Measurements from ENCODE around the gene FOXP3. TPM values are rescaled to one million over a fixed set of nuclear protein-coding genes. Genes with fewer than 3 reads are reported as not detected.
A peak's percentile ranks its signal among the peaks of the same experiment; 100 is the strongest.

FOXP3 gene
- total RNA-seq, 4 donors from 2014 or later: not detected

DNA sequence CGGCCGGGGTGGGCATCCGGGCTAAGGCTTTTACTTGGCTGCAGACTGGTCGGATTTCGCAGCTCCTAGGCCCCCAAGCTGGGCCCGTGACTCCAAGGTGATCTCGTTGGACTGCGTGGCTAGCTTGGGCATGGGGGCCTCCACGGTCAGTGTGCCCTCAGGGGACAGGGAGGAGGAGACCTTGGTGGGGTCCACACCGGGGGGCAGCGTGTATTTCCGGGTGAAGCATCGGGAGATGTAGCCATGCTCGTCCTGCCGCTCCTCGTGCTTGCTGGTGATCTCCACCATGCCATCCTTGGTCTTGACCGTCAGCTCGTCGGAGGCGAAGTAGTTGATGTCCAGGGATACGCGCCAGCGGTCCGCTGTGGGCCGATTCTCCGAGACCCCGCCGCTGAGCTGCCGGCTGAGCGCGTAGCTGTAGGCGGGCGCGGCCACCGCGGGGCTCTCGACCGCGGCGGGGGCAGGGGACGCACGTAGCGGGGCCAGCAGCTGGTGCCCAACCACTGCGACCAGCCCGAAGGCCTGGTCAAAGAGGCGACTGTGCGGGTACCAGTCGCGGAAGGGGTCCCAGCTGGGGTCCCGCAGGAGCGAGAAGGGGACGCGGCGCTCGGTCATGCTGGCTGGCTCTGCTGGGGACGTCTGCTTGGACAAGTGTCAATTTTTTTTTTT lies 30.5 kb downstream of the FOXP3 start:
- intact Hi-C loops (cut with DNase I; ENCODE audit: low total_unique reads): no loop called here
- no peak for DNase-seq
- WGBS, 2 donors (ENCODE audit: low coverage in 1 of 2): 85% methylated on average over 55 of the region's 56 CpGs; no CpG with 5 or more reads in 1 of the 2 donors
- Histone ChIP-seq H3K36me3 (no peaks in the 10 kb centered on the region), H3K4me1 (peaks cover 0 to 11% (median 2%) of the 10 kb centered on the region in 4 donors), H3K27ac (no peak overlapping the region), H3K4me3 (no peak overlapping the region), H3K9me3 (no peaks in the 10 kb centered on the region), H3K27me3 (no peaks in the 10 kb centered on the region)
- TF ChIP-seq POLR2AphosphoS5 (IDR thresholded peaks at IDR 0.05): no peak
- no peak for TF ChIP-seq EP300 (IDR thresholded peaks at IDR 0.05; ENCODE audit: low read depth)
- no peak for TF ChIP-seq POLR2A (IDR thresholded peaks at IDR 0.05)
- TF ChIP-seq, protein P1, sequence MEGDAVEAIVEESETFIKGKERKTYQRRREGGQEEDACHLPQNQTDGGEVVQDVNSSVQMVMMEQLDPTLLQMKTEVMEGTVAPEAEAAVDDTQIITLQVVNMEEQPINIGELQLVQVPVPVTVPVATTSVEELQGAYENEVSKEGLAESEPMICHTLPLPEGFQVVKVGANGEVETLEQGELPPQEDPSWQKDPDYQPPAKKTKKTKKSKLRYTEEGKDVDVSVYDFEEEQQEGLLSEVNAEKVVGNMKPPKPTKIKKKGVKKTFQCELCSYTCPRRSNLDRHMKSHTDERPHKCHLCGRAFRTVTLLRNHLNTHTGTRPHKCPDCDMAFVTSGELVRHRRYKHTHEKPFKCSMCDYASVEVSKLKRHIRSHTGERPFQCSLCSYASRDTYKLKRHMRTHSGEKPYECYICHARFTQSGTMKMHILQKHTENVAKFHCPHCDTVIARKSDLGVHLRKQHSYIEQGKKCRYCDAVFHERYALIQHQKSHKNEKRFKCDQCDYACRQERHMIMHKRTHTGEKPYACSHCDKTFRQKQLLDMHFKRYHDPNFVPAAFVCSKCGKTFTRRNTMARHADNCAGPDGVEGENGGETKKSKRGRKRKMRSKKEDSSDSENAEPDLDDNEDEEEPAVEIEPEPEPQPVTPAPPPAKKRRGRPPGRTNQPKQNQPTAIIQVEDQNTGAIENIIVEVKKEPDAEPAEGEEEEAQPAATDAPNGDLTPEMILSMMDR (IDR thresholded peaks at IDR 0.05): no peak
- in situ Hi-C loops (cut with MboI; ENCODE audit: low pct_ligation_motif_present in 1 of 4, low pct_unique_long_range_greater_than_20kb in 1 of 4, low sequenced_read_pairs in 3 of 4): no loop called here

DNA sequence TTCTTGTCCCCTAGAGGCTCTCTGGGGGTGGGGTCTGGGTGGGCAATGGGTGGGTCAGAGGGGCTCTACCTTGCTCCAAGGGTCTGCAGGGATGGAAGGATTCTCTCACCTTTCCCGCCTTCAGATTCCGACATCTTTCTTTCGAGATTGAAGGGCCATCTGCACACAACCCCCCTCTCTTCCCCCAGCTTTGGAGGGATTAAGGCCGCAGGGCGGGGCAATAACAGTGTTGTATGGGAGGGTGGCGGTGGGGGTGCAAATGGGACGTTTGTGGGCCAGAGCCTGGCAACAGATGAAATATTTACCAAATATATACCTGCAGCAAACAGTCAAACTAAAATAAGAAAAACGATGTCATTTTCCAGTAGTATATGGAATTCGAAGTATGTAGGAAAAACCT lies 31.3 kb downstream of the FOXP3 start, which contains the start of gene CACNA1F:
Gene CACNA1F, minus strand, starts transcription at position 165 of the 400 bp plus-strand sequence. Its CDS starts 31 bp downstream, at position 134.
- in situ Hi-C loops (cut with MboI; ENCODE audit: low pct_ligation_motif_present in 1 of 4, low pct_unique_long_range_greater_than_20kb in 1 of 4, low sequenced_read_pairs in 3 of 4): no loop called here
- Histone ChIP-seq H3K36me3 (no peaks in the 10 kb centered on the region), H3K27ac (no peak within 1 kb of the TSS), H3K4me3 (no peak within 1 kb of the TSS), H3K27me3 (no peaks in the 10 kb centered on the region), H3K4me1 (peaks cover 0 to 11% (median 2%) of the 10 kb centered on the region in 4 donors), H3K9me3 (no peaks in the 10 kb centered on the region)
- no peak for TF ChIP-seq POLR2AphosphoS5 (IDR thresholded peaks at IDR 0.05)
- TF ChIP-seq POLR2A (IDR thresholded peaks at IDR 0.05): no peak
- TF ChIP-seq, protein P1 (IDR thresholded peaks at IDR 0.05): no peak
- no peak for TF ChIP-seq EP300 (IDR thresholded peaks at IDR 0.05; ENCODE audit: low read depth)
- 76% methylated on average over 9 of the region's 9 CpGs; no CpG with 5 or more reads in 1 of the 2 donors for WGBS, 2 donors (ENCODE audit: low coverage in 1 of 2)
- no peak for DNase-seq
- intact Hi-C loops (cut with DNase I; ENCODE audit: low total_unique reads): no loop called here

DNA sequence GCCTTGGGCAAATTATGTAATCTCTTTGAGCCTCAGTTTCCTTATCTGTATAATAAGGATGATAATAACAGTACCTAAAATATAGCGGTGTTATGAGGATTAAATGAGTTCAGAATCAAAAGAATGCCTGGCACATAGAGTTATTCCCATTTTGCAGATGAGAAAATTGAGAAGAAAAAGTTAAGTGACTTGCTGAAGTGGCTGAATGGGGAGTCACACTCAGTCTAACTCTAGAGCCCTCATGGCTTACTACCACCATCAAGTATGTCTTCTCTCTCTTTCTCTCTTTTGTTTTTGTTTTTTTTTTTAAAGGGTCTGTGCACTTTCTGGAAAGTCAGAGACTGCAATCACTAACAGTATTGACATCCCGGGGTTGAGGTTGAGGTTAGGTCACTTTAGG lies 32.0 kb downstream of the FOXP3 start:
- Histone ChIP-seq H3K27me3 (no peaks in the 10 kb centered on the region), H3K27ac (no peak overlapping the region), H3K36me3 (no peaks in the 10 kb centered on the region), H3K4me3 (no peak overlapping the region), H3K9me3 (no peaks in the 10 kb centered on the region), H3K4me1 (peaks cover 0 to 11% (median 2%) of the 10 kb centered on the region in 4 donors)
- in situ Hi-C loops (cut with MboI; ENCODE audit: low pct_ligation_motif_present in 1 of 4, low pct_unique_long_range_greater_than_20kb in 1 of 4, low sequenced_read_pairs in 3 of 4) (no loop called here), intact Hi-C loops (cut with DNase I; ENCODE audit: low total_unique reads) (no loop called here)
- no peak for DNase-seq
- TF ChIP-seq POLR2A (IDR thresholded peaks at IDR 0.05) (no peak), EP300 (IDR thresholded peaks at IDR 0.05; ENCODE audit: low read depth) (no peak), POLR2AphosphoS5 (IDR thresholded peaks at IDR 0.05) (no peak)
- TF ChIP-seq, protein P1 (IDR thresholded peaks at IDR 0.05): no peak
- WGBS, 2 donors (ENCODE audit: low coverage in 1 of 2): 72 to 100% methylated on average over 1 to 2 of the region's 2 CpGs

DNA sequence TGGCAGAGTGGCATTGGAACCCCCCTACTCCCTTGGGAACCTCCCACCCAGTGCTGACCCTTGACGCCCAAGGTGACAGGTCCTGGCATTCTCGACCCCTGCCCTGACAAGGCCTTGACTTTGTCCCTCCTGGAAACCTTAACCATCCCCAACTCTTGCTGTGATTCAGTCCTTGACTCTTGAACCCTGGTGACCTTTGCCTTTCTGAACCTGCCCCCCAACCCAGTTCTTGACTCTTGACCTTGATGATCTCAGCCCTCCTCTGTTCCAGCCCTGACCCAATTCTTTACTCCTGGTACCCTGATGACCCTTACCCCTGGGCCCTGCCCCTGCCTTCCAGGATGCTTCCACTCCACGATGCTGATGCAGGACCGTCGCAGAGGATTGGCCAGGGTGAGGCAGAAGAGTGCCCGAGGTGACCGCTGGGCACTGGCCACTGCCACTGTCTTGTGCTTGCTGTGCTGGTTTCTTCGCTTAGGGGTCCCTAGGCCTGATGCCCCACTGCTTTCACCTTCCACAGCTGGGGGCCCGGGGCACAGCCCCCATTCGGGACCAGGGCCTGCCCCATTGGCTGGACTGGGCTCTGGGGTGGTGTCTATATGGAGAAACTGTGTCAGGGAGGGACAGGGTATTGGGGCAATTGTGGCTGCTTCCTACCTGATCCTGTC lies 33.0 kb downstream of the FOXP3 start:
- Histone ChIP-seq H3K9me3 (no peaks in the 10 kb centered on the region), H3K4me3 (no peak overlapping the region), H3K27me3 (no peaks in the 10 kb centered on the region), H3K4me1 (peaks cover 0 to 6% (median 2%) of the 10 kb centered on the region in 4 donors), H3K36me3 (no peaks in the 10 kb centered on the region), H3K27ac (peak overlapping the region in 3 of 4 donors; percentile 22 to 75 (median 53))
- in situ Hi-C loops (cut with MboI; ENCODE audit: low pct_ligation_motif_present in 1 of 4, low pct_unique_long_range_greater_than_20kb in 1 of 4, low sequenced_read_pairs in 3 of 4): no loop called here
- intact Hi-C loops (cut with DNase I; ENCODE audit: low total_unique reads): no loop called here
- DNase-seq: no peak
- WGBS, 2 donors (ENCODE audit: low coverage in 1 of 2): 85% methylated on average over 10 of the region's 10 CpGs; no CpG with 5 or more reads in 1 of the 2 donors
- TF ChIP-seq POLR2A (IDR thresholded peaks at IDR 0.05) (no peak), EP300 (IDR thresholded peaks at IDR 0.05; ENCODE audit: low read depth) (no peak), POLR2AphosphoS5 (IDR thresholded peaks at IDR 0.05) (no peak)
- TF ChIP-seq, protein P1 (IDR thresholded peaks at IDR 0.05): no peak

Measured in transverse colon (tissue), 4 donors.